Activated T-cell treated with anti-CD3 and anti-CD28 coated beads, Interleukin-2, amount 50 U/mL, for 24 hours (primary cell): ENCODE measurements around the gene RNF148.
"Not testable (repeated sequence)": the region's sequence is repeated elsewhere in the genome, so short reads cannot be mapped to it uniquely, and the experiment has no call there.

Experiments
- DNase-seq: peaks from one replicate; pipeline ENCODE4 v3.0.0-alpha.2; 2020
- H3K27ac Mint-ChIP-seq: 2 replicates; pipeline ENCODE4 v1.8.0; 2020; ENCODE audit warnings: mild to moderate bottlenecking, mixed read lengths
- H3K27me3 Mint-ChIP-seq: 2 replicates; pipeline ENCODE4 v1.8.0; 2020; ENCODE audit warnings: mixed read lengths
- H3K36me3 Mint-ChIP-seq: 2 replicates; pipeline ENCODE4 v1.8.0; 2020; ENCODE audit warnings: low read depth, mixed read lengths
- H3K4me1 Mint-ChIP-seq: 2 replicates; pipeline ENCODE4 v1.8.0; 2020; ENCODE audit warnings: low read depth, mixed read lengths
- H3K4me3 Mint-ChIP-seq: 2 replicates; pipeline ENCODE4 v1.8.0; 2020; ENCODE audit warnings: mild to moderate bottlenecking, moderate library complexity, mixed read lengths
- H3K9me3 Mint-ChIP-seq: 2 replicates; pipeline ENCODE4 v1.8.0; 2020; ENCODE audit warnings: mixed read lengths

RNF148 gene

DNA sequence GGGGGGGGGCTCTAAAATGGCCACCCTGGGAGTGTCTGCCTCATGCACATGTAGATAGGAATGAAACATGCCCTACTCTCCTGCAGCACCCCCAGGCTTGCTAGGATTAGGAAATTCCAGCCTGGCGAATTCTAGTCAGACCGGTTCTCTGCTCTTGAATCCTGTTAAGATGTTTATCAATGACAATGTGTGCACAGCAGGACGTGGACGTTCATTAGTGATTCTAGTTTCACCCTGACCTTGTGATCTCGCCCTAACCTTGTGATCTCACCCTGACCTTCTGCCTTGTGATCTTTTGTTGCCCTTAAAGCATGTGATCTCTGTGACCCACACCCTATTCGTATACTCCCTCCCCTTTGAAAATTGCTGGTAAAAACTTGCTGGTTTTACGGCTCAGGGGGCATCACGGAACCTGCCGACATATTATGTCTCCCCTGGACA, 23.4 kb downstream of the RNF148 start:
- H3K4me1 Mint-ChIP-seq, H3K27ac Mint-ChIP-seq, H3K36me3 Mint-ChIP-seq, H3K4me3 Mint-ChIP-seq, H3K27me3 Mint-ChIP-seq, DNase-seq: not testable (repeated sequence)
- peaks cover 18% of the 10 kb centered on the region for H3K9me3 Mint-ChIP-seq

DNA sequence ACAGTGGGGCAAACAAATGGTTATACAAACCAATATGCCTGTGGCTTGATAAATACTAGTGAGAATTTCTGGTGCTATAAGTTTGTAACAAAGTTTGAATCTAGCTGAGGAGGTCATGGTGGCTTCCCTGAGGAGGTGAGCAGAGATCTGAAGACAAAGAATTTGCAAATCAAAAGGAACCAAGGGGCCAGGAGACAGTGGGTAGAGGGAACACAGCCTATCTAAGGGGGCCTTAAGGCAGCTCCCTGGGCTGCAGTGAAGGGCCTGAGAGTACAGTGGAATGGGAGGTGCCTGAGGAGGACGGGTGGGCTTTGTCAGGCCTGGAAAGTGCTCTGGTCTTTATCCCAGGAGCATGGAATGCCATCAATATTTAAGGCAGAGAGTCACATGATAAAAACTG, 25.6 kb downstream of the RNF148 start:
- Mint-ChIP-seq H3K27ac (no peak overlapping the region), H3K36me3 (no peaks in the 10 kb centered on the region), H3K4me3 (no peak overlapping the region), H3K9me3 (peaks cover 23% of the 10 kb centered on the region), H3K4me1 (no peaks in the 10 kb centered on the region), H3K27me3 (no peaks in the 10 kb centered on the region)
- no peak for DNase-seq

DNA sequence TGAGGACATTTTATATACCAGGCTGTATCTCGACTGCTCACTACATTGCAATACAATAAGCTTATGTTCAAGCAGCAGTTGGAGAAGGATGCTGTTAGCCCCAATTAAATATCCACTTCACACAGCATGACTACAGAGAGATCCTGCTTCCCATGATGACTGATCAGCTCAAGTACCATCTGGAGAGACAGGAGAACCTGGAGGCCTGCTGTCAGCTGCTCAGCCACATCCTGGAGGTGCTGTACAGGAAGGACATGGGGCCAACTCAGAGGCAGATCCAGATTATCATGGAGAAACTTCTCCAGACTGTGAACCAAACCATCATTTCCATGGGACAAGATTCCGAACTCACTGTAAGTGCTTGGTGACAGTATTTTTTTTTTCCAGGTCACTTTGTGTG, 26.3 kb downstream of the RNF148 start:
- no peak overlapping the region for H3K4me3 Mint-ChIP-seq
- no peaks in the 10 kb centered on the region for H3K4me1 Mint-ChIP-seq
- no peak overlapping the region for H3K27ac Mint-ChIP-seq
- H3K9me3 Mint-ChIP-seq: peaks cover 21% of the 10 kb centered on the region
- no peaks in the 10 kb centered on the region for H3K36me3 Mint-ChIP-seq
- DNase-seq: no peak
- H3K27me3 Mint-ChIP-seq: no peaks in the 10 kb centered on the region

DNA sequence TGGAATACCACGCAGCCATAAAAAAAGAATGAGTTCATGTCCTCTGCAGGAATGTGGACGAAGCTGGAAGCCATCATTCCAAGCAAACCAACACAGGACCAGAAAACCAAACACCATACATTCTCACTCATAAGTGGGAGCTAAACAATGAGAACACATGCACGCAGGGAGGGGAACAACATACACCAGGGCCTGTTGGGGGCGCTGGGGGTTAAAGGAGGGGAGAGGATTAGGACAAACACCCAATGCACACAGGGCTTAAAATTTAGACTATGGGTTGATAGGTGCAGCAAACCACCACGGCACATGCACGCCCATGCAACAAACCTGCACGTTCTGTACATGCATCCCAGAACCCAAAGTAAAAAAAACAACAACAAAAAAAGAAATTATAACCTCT, 27.1 kb downstream of the RNF148 start:
- Mint-ChIP-seq H3K27ac (no peak overlapping the region), H3K36me3 (no peaks in the 10 kb centered on the region), H3K9me3 (peaks cover 21% of the 10 kb centered on the region), H3K4me3 (no peak overlapping the region), H3K27me3 (no peaks in the 10 kb centered on the region), H3K4me1 (no peaks in the 10 kb centered on the region)
- no peak for DNase-seq

DNA sequence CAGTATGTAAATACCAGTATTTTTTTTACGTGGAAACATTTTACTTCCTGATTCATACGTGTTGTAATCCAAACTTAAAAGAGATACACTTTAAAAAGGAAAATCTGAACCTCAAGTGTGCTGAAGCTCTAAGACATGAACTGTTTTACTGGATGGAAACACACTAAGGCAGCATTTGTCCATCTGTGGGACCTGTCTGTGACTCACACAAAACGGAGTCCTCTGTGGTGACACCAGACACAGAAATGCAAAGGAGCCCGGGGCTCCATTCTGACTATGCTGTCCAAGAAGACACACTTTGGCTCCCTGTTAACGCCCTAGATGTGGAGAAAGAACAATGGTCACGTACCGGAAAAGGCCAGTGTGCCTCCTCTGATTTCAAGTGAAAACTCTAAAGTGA, 27.7 kb downstream of the RNF148 start:
- Mint-ChIP-seq H3K27ac (no peak overlapping the region), H3K4me1 (no peaks in the 10 kb centered on the region), H3K27me3 (no peaks in the 10 kb centered on the region), H3K36me3 (no peaks in the 10 kb centered on the region), H3K9me3 (peaks cover 21% of the 10 kb centered on the region), H3K4me3 (no peak overlapping the region)
- DNase-seq: no peak

DNA sequence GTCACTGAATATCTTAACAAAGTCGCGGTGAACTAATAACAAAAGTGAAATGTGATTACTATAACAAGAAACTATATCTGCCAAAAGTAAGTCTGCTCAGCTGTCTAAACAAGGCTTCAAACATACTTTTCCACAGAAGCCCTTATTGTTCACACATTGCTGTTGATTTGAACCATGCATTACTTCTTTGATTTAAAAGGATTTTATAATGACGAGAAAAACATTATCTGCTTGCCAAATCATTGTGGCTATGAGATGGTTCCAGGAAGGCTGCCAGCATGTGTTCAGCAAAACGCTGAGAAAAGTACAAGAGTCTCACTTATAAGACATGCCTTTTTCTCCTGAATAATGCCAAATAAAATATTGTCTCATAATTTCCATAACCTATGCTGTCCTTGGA, 28.2 kb downstream of the RNF148 start:
- H3K9me3 Mint-ChIP-seq: peaks cover 20% of the 10 kb centered on the region
- no peak for DNase-seq
- no peaks in the 10 kb centered on the region for H3K27me3 Mint-ChIP-seq
- no peak overlapping the region for H3K4me3 Mint-ChIP-seq
- no peaks in the 10 kb centered on the region for H3K36me3 Mint-ChIP-seq
- no peak overlapping the region for H3K27ac Mint-ChIP-seq
- H3K4me1 Mint-ChIP-seq: no peaks in the 10 kb centered on the region

DNA sequence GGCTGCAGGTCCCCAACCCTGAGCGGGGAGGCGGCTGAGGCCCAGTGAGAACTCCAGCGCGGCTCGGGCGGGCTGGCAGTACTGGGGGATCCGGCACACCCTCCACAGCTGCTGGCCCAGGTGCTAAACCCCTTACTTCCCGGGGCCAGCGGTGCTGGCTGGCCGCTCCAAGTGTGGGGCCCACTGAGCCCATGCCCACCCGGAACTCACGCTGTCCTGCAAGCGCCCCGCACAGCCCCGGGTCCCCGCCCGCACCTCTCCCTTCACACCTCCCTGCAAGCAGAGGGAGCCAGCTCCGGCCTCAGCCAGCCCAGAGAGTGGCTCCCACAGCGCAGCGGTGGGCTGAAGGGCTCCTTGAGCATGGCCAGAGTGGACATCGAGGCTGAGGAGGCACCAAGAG, 28.8 kb downstream of the RNF148 start:
- Mint-ChIP-seq H3K9me3 (peaks cover 17% of the 10 kb centered on the region), H3K27ac (no peak overlapping the region), H3K27me3 (no peaks in the 10 kb centered on the region), H3K4me1 (no peaks in the 10 kb centered on the region), H3K36me3 (no peaks in the 10 kb centered on the region), H3K4me3 (no peak overlapping the region)
- no peak for DNase-seq

DNA sequence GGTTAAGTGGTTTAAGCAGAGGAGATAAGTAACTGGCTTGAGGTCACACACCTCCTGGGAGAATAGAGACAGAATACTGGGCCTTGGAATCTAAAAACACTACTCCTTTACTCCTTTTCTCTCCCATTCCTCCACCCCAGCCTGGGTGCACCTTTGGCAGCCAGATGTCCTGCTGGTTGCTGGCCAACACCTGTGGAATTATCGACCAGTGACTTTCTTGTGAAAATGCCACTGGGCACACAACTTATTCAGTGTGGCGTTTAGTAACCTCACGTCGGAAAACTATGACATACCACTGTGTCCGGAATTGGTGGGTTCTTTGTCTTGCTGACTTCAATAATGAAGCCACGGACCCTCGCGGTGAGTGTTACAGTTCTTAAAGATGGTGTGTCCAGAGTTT, 30.2 kb downstream of the RNF148 start:
- Mint-ChIP-seq H3K4me3 (no peak overlapping the region), H3K9me3 (peaks cover 10% of the 10 kb centered on the region), H3K4me1 (no peaks in the 10 kb centered on the region), H3K36me3 (no peaks in the 10 kb centered on the region), H3K27ac (no peak overlapping the region), H3K27me3 (no peaks in the 10 kb centered on the region)
- no peak for DNase-seq

DNA sequence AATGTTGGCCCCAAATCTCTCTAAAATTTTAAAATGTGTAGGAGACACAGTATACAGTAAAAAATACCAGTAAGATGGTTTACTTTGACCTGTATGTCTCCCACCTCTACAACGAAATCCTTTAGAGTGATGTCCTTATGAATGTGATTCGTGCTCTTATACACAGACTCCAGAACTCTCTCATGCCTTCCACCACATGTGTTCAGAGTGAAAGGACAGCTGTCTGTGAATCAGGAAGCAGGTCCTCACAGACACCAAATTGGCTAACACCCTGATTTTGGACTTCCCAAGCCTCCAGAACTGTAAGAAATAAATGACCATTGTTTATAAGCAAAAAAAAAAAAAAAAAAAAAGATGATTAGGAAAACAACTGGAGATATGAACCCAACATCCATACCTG, 39.0 kb downstream of the RNF148 start:
- no peak for DNase-seq
- H3K36me3 Mint-ChIP-seq: no peaks in the 10 kb centered on the region
- H3K4me3 Mint-ChIP-seq: no peak overlapping the region
- H3K4me1 Mint-ChIP-seq: no peaks in the 10 kb centered on the region
- H3K27me3 Mint-ChIP-seq: no peaks in the 10 kb centered on the region
- H3K9me3 Mint-ChIP-seq: peaks cover 4% of the 10 kb centered on the region
- H3K27ac Mint-ChIP-seq: no peak overlapping the region

DNA sequence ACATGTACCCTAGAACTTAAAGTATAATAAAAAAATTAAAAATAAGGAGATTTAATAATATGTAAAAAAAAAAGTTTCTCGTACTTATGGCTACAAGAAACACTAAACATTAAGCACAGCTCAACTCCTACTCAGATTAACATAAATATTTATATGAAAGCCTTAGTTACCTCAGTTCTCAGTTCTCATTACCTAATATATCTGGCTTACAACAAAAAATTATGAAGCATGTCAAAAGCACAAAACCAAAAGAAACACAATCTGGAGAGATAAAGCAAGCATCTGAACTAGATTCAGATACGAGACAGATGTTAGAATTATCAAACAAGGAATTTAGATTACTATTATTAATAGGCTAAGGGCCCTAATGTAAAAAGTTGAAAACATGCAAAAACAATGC, 43.9 kb downstream of the RNF148 start:
- DNase-seq: no peak
- no peaks in the 10 kb centered on the region for H3K4me1 Mint-ChIP-seq
- no peak overlapping the region for H3K4me3 Mint-ChIP-seq

DNA sequence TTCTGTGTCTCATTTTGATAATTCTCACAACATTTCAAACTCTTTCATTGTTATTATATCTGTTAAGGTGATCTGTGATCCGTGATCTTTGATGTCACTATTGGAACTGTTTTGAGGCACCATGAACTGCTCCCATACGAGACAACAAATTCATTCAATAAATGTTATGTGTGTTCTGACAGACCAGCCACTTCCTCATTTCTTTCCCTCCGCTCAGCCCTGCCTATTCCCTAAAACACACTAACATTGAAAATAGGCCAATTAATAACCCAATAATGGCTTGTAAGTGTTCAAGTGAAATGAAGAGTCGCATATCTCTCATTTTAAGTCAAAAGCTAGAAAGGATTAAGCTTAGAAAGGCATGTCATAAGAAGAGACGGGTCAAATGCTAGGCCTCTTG, 49.0 kb downstream of the RNF148 start:
- Mint-ChIP-seq H3K4me3 (no peak overlapping the region), H3K9me3 (peaks cover 2% of the 10 kb centered on the region), H3K27me3 (no peaks in the 10 kb centered on the region), H3K27ac (no peak overlapping the region), H3K36me3 (no peaks in the 10 kb centered on the region), H3K4me1 (no peaks in the 10 kb centered on the region)
- DNase-seq: no peak

More for the DNA sequence above, 43.9 kb downstream of the RNF148 start:
- H3K36me3 Mint-ChIP-seq: no peaks in the 10 kb centered on the region
- peaks cover 1% of the 10 kb centered on the region for H3K9me3 Mint-ChIP-seq
- H3K27ac Mint-ChIP-seq: no peak overlapping the region
- H3K27me3 Mint-ChIP-seq: no peaks in the 10 kb centered on the region

DNA sequence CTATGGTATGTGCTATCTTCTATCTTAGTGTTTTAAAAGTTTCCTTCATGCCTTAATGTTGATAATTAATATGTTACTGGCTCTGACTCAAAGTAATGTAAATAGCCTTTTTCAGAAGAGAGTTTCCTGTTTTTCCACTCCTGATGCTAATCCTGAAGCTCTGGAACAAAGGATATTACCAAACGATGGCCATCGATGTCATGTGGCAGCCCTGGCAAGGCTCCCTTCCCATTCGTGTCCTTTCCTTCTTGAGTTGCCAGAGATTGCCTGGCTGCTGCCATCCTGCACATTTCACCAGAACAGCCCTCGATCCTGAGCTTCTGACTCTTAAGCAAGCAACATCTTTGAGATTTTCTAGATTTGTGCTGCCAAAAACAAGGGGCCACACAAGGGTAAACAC, 49.8 kb downstream of the RNF148 start:
- Mint-ChIP-seq H3K27ac (no peak overlapping the region), H3K9me3 (peaks cover 2% of the 10 kb centered on the region), H3K36me3 (no peaks in the 10 kb centered on the region), H3K27me3 (no peaks in the 10 kb centered on the region), H3K4me3 (no peak overlapping the region), H3K4me1 (no peaks in the 10 kb centered on the region)
- DNase-seq: no peak
